ENCODE results near the gene GLG1.

DNA sequence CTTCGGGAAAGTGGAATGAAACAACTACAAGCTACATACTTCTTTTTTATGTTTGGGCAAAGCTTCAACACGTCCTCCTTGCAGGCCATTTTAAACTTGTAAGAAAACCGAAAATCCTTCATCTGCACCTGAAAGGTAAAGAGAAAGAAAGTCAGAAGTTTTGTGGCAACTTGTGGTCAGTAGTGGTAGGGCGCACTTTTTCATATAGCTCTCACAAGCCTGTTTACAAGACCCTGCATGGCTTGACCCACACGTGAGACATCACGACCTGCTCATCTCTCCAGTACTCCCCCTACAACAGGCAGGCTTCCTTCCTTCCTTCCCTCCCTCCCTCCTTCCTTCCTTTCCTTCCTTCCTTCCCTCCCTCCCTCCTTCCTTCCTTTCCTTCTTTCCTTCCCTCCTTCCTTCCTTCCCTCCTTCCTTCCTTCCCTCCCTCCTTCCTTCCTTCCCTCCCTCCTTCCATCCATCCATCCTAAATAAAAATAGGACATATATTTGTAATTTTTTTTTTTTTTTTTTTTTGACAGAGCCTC is 136.9 kb downstream of the GLG1 start:
- TF ChIP-seq POLR2A (IDR thresholded peaks at IDR 0.05; ENCODE audit: low read length) (no peak), GATA1 (IDR thresholded peaks at IDR 0.05; ENCODE audit: low read depth, low read length) (no peak)
